HG02970 (cell line): Measurements from ENCODE around the gene KIAA1755.

Experiments used
- ATAC-seq: cut with Tn5 transposase; IDR thresholded peaks from one replicate; pipeline ENCODE4 v1.9.1; 2021; ENCODE audit warnings: mild to moderate bottlenecking, moderate library complexity, moderate number of reproducible peaks; ENCODE audit not compliant: unreplicated experiment, low FRiP score

KIAA1755 gene

DNA sequence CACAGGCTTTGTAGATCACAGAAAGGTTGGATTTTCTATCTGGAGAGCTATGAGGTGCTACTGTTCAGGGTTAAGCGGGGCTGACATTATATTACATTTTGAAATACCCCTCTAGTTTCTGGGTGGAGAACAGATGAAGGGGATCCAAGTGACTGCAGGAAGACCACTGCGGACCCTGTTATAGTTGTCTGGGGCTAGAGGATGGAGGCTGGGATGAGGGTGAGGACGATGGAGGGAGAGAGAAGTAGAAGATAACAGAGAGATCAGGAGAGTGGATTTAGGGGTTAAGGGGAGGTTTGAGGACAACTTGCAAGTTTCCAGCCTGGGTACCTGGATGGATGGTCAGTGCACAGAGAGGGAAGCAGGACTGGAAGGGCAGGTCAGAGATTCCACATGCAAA, 52.0 kb downstream of the KIAA1755 start:
- ATAC-seq: no peak

DNA sequence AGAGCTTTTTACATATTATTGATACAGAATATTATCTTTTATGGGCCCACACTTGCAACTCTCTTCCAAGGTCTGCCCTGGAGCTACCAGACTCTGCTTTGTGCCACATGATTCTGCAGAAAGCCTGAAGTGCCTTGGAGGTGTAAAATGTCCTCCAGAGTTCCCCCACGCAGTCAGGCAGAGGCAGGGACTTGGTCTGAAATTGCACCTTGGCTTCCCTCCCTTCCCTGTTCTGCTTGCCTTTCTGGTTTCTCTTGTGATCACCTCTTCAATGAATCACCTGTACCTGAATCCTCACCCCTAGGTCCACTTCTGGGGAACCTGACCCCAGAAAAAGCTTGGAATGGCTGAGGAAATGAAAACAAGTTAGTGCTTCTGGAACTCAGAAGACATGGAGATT, 52.4 kb downstream of the KIAA1755 start:
- ATAC-seq: no peak

DNA sequence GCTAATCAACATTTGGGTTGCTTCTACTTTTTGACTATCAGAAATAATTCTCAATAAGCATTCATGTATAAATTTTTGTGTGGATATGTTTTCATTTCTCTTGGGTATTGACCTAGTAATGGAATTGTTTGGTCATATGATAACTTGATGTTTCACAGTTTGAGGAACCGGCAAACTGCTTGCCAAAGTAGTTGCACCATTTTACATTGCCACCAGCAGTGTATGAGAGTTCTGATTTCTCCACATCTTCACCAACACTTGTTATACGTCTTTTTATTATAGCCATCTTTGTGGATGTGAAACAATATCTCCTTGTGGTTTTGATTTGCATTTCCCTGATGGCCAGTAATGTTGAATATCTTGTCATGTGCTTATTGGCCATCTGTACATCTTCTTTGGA, 52.9 kb downstream of the KIAA1755 start:
- no peak for ATAC-seq

- no peak for ATAC-seq
Observed at GRCh38 chr20:38205001-38205400, 55.5 kb downstream of the KIAA1755 start.

- no peak for ATAC-seq
Observed at GRCh38 chr20:38203981-38204357, 56.6 kb downstream of the KIAA1755 start.

DNA sequence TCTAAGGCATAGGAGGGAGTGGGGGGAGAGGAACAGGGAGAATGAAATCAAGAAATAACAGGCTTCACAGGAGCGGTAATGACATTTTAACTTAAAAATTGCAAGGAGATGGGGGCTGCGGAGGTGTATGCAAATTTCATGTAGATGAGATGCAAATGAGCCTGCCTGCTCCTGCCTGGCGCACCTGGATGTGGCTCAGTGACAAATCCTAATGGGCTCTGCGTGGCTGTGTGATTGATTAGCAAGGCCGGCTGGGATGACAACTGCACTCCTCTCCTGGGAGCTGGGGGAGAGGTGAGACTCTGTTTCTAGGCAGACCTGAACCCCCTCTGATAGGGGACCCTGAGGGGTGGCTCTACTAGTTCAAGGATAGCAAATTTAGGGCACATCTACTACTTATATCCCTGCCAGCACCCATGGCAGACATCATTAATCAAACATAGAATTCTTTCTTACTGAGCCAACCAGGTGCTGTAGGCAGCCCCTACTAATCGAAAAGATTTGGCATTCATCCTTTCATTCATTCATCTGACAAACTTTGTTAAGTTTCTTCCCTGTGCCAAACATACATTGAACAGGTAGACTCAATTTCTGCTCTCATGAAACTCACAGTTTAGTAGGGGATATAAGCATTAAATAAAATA, 57.1 kb downstream of the KIAA1755 start:
- no peak for ATAC-seq

- no peak for ATAC-seq
Observed at GRCh38 chr20:38202982-38203293, 57.6 kb downstream of the KIAA1755 start.

- no peak for ATAC-seq
Observed at GRCh38 chr20:38202153-38202981, 58.2 kb downstream of the KIAA1755 start.

GRCh38 chr20:38201356-38201755, 59.2 kb downstream of the KIAA1755 start:
- ATAC-seq: no peak

- no peak for ATAC-seq
Observed at GRCh38 chr20:38200646-38201045, 59.9 kb downstream of the KIAA1755 start.

DNA sequence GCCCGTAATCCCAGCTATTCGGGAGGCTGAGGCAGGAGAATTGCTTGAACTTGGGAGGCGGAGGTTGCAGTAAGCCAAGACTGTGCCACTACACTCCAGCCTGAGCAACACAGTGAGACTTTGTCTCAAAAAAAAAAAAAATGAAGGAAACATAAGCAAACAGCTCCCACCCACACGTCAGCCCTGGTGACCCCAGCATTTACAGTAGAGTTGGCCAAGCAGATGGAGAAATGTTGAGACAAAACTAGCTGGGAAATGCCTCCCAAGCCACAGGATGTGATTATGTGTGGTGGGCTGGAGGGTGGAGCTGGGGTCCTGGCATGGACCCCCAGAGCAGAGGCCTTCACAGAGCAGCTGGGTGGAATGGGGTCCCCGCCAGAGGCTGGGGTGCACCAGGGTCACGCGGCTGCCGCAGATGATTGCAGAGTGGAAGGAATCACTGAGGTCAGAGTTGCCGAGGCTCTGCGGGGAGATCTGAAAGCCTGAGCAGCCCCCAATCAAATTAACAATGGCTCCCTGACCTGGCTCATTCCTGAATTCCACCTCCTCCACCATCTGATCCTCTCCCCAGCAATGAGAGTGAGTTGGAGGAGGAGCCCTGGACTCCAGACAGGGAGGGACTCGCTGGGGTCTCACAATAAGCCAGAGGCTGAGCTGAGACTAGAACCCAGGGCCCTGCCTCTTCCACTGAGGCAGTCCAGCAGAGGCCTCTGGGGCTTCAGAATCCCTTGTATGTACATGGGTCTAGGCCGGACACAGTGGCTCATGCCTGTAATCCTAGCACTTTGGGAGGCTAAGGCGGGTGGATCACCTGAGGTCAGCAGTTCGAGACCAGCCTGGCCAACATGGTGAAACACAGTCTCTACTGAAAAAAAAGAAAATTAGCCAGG, 60.8 kb downstream of the KIAA1755 start:
- ATAC-seq: no peak

DNA sequence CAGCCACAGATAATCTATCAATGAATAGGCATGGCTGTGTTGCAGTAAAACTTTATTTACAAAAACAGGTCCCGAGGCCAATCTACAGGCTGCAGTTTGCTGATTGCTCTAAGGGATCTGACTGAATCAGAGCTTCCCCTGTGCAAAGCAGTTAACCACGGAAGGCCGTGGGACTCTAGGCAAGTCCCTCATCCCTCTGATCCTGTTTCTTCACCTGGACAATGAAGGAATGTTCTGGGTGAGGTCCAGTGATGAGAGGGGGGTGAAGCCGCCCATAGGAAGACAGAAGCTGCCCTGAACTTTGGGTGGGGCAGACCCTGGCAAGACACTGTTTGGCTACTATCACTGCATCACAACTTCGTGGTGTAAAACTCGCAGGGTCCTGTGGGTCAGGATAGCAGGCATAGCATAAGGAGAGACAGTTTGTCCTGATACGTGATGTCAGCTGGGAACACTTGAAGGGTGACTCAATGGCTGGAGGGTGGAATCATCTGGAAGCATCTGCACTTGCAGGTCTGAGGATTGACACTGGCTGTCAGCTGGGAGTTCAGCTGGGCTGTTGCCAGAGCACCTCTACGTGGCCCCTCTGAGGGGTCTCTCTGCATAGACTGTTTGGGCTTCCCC, 62.2 kb downstream of the KIAA1755 start:
- no peak for ATAC-seq

- ATAC-seq: no peak
Observed at GRCh38 chr20:38197619-38198018, 62.9 kb downstream of the KIAA1755 start.

GRCh38 chr20:38197217-38197616, 63.3 kb downstream of the KIAA1755 start:
- ATAC-seq: no peak

- ATAC-seq: no peak
Observed at GRCh38 chr20:38196592-38196991, 63.9 kb downstream of the KIAA1755 start.

- no peak for ATAC-seq
Observed at GRCh38 chr20:38196076-38196475, 64.5 kb downstream of the KIAA1755 start.

DNA sequence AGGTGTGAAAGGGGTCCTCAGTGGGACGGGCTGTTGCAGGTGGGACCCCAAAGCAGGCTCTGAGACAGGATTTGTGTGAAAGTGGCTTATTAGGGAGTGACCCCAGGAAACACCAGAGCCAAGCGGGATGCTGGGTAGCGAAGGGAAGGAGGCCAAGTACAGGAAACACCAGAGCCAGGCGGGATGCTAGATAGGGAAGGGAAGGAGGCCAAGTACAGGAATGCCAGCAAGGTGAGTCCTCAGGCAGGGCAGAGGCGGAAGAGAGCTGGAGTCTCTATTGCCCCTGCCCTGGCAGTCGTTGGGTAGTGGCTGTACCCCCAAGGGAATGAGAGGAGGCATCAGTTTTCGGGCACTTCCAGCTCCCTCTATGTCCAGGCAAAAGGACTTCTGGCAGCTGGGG, 65.0 kb downstream of the KIAA1755 start:
- no peak for ATAC-seq

GRCh38 chr20:38194971-38195504, 65.5 kb downstream of the KIAA1755 start:
- ATAC-seq: no peak

DNA sequence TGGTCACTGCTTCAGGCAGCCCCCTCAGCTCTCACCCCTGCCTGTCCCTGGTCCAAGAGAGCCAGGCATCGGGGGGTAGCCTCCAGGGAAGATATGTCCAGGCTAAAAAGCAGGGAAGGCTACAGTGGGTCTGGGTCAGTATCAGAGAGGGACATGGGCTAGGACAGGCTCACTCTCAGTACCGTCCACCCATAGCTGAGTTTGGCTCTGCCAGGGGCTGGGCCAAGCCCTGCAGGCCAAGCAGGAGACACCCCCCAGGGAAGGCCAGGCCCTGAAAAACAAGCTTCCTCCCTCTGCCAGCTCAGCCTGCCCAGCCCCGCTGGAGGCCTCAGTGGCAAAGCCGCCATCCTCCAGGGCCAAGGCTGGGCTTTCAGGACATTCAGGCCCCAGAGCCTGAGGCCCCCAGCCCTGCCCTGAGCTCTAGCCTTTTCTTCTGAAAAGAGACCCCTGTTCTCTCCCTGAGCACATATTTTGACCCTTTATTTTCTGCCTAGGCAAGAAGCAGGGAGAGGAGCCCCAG, 66.9 kb downstream of the KIAA1755 start:
- ATAC-seq: no peak

DNA sequence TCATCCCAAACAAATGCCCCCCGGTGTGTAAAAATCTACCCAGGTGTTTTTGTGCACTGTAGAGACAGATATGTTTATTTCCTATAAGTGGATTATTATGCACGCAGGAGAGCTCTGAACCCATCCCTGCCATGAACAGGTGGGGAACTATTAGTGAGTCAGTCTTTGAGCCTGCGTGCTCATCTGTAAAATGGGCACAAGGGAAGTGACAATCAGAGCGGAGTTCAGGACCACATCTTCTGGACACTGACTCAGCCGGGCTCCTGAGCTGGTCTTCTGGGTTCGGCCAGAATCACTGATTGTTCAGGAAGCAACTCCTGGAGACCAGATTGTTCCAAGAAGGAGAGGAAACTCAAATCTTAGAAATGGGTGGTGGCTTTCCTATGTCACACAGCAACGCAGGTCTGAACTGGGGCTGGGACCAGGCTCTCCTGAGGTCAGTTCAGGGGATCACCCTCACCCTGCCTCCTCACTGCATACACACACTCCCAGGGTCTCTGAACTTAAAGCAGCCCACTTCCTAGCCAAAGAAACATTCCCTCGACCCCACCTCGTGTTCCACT, 68.1 kb downstream of the KIAA1755 start:
- ATAC-seq: no peak
